ENCODE results near the gene MALRD1.

GRCh38 chr10:19595212-19595845 is 546.7 kb downstream of the MALRD1 start:
- no peak for TF ChIP-seq EP300 (IDR thresholded peaks at IDR 0.05; ENCODE audit: low read depth)
- no peak for TF ChIP-seq POLR2AphosphoS5 (IDR thresholded peaks at IDR 0.05)
- TF ChIP-seq CTCF (IDR thresholded peaks at IDR 0.05), result no peak
